GM21737 (cell line): Measurements from ENCODE around the gene NALCN.
"Not testable (repeated sequence)": the region's sequence is repeated elsewhere in the genome, so short reads cannot be mapped to it uniquely, and the experiment has no call there.

Experiments
- ATAC-seq: cut with Tn5 transposase; IDR thresholded peaks from one replicate; pipeline ENCODE4 v1.9.1; 2021; ENCODE audit warnings: mild to moderate bottlenecking, moderate library complexity; ENCODE audit not compliant: unreplicated experiment

Gene NALCN

GRCh38 chr13:101343128-101343787 is 73.0 kb downstream of the NALCN start:
- no peak for ATAC-seq

- ATAC-seq, result no peak
Measured at GRCh38 chr13:101341464-101341863, 74.8 kb downstream of the NALCN start.

GRCh38 chr13:101339202-101339601 is 77.1 kb downstream of the NALCN start:
- no peak for ATAC-seq

- ATAC-seq, result no peak
Measured at GRCh38 chr13:101332583-101332982, 83.7 kb downstream of the NALCN start.

GRCh38 chr13:101331731-101332130 is 84.6 kb downstream of the NALCN start:
- ATAC-seq, result no peak

GRCh38 chr13:101327871-101328270 is 88.4 kb downstream of the NALCN start:
- no peak for ATAC-seq

GRCh38 chr13:101326710-101327109 is 89.6 kb downstream of the NALCN start:
- no peak for ATAC-seq

- no peak for ATAC-seq
Measured at GRCh38 chr13:101325423-101325822, 90.9 kb downstream of the NALCN start.

- ATAC-seq, result no peak
Measured at GRCh38 chr13:101323601-101324000, 92.7 kb downstream of the NALCN start.

GRCh38 chr13:101317986-101318523 is 98.3 kb downstream of the NALCN start:
- ATAC-seq, result no peak

GRCh38 chr13:101313479-101313878 is 102.8 kb downstream of the NALCN start:
- not testable (repeated sequence) for ATAC-seq

GRCh38 chr13:101309014-101309619 is 107.2 kb downstream of the NALCN start:
- no peak for ATAC-seq

GRCh38 chr13:101308247-101309013 is 107.9 kb downstream of the NALCN start:
- ATAC-seq, result no peak

- no peak for ATAC-seq
Measured at GRCh38 chr13:101307181-101307701, 109.1 kb downstream of the NALCN start.

GRCh38 chr13:101306773-101307172 is 109.5 kb downstream of the NALCN start:
- ATAC-seq, result no peak

- ATAC-seq, result no peak
Measured at GRCh38 chr13:101305981-101306411, 110.3 kb downstream of the NALCN start.

- ATAC-seq, result no peak
Measured at GRCh38 chr13:101303521-101303920, 112.8 kb downstream of the NALCN start.

- ATAC-seq, result no peak
Measured at GRCh38 chr13:101301053-101301452, 115.3 kb downstream of the NALCN start.

- ATAC-seq, result no peak
Measured at GRCh38 chr13:101300531-101300930, 115.8 kb downstream of the NALCN start.

GRCh38 chr13:101298517-101298916 is 117.8 kb downstream of the NALCN start:
- ATAC-seq, result no peak

- ATAC-seq, result no peak
Measured at GRCh38 chr13:101297794-101298193, 118.5 kb downstream of the NALCN start.
